HepG2 (cell line): ENCODE measurements around the gene GHRHR. TPM values are rescaled to one million over a fixed set of nuclear protein-coding genes. Genes with fewer than 3 reads are reported as not detected.

Experiments
- ATAC-seq: fragments of 200-7000 bp; cut with Tn5 transposase; 3 replicates; pipeline ENCODE4 v1.9.1; 2020; ENCODE audit warnings: mild to moderate bottlenecking, moderate library complexity
- BruUV-seq: library from RNA; stranded (reverse); fragments of 400-500 nt; replicated peaks from 2 replicates; lab custom pipeline; 2021; lab: Mats Ljungman, UMichigan
- CTCF ChIA-PET: fragments of 300-600 bp; formaldehyde crosslinking; extraction: SDS; loops from one replicate; lab custom pipeline; 2021; ENCODE audit warnings: low total read pairs, inconsistent platforms, low intra/inter-chr PET ratio; lab: Yijun Ruan, JAX
- POLR2A ChIA-PET: fragments of 350-600 bp; sonication (Branson Sonifier 250); formaldehyde crosslinking; loops from one replicate; lab custom pipeline; 2020; ENCODE audit warnings: antibody characterized with exemption, inconsistent platforms; lab: Yijun Ruan, JAX
- DNase-seq: peaks from one replicate; pipeline ENCODE4 v3.0.0-alpha.2; 2015; ENCODE audit warnings: low spot score
- FAIRE-seq: peaks from 3 replicates; lab custom pipeline; 2011; peaks lifted over from hg19 to GRCh38; lab: Jason Lieb, UNC
- H2AFZ ChIP-seq: one replicate; pipeline ENCODE4 v1.6.1; 2011; ENCODE audit warnings: low read length, inconsistent platforms
- H3K27ac ChIP-seq: fragments of 300-600 bp; 3 replicates; pipeline ENCODE4 v1.8.0; 2011; ENCODE audit warnings: mixed run types, mild to moderate bottlenecking, mixed read lengths, low read length, inconsistent platforms; ENCODE audit not compliant: insufficient read depth; ENCODE audit errors: extremely low read length
- H3K27me3 ChIP-seq, 2 experiments: fragments of 200-600 bp in 1 of 2; 2 replicates in 1 of 2; 3 replicates in 1 of 2; pipeline versions ENCODE4 v1.6.0 to v1.8.0; 2011; ENCODE audit warnings: low read length in 2 of 2, mild to moderate bottlenecking in 2 of 2, moderate library complexity in 2 of 2, inconsistent platforms in 1 of 2; ENCODE audit not compliant: insufficient read depth in 2 of 2, control insufficient read depth in 1 of 2
- H3K36me3 ChIP-seq, 2 experiments: fragments of 200-600 bp in 1 of 2; replicated peaks in 1 of 2; 2 replicates in 1 of 2; 3 replicates in 1 of 2; pipeline versions ENCODE4 v1.5.1 to v1.8.0; 2011; ENCODE audit warnings: low read length in 2 of 2, inconsistent platforms in 1 of 2; ENCODE audit not compliant: insufficient read depth in 2 of 2, control insufficient read depth in 1 of 2
- H3K4me1 ChIP-seq: 2 replicates; pipeline ENCODE4 v1.5.1; 2012; ENCODE audit warnings: low read length, inconsistent platforms; ENCODE audit not compliant: insufficient read depth
- H3K4me2 ChIP-seq: 2 replicates; pipeline ENCODE4 v1.6.0; 2011; ENCODE audit warnings: low read depth, low read length, inconsistent platforms
- H3K4me3 ChIP-seq, 3 experiments: fragments of 200-600 bp in 1 of 3; sonication (generic), shearing (Covaris generic) in 1 of 3; replicated peaks in 1 of 3; 2 replicates each; pipeline ENCODE4 v1.5.1; 2011 to 2016; ENCODE audit warnings: low read length in 3 of 3, inconsistent platforms in 2 of 3, low read depth in 2 of 3, mild to moderate bottlenecking in 2 of 3, control low read depth in 1 of 3, mixed read lengths in 1 of 3; ENCODE audit not compliant: insufficient read depth in 1 of 3
- H3K79me2 ChIP-seq: one replicate; pipeline ENCODE4 v1.6.1; 2011; ENCODE audit warnings: low read length, inconsistent platforms; ENCODE audit not compliant: insufficient read depth
- H3K9ac ChIP-seq: 2 replicates; pipeline ENCODE4 v1.6.0; 2011; ENCODE audit warnings: mild to moderate bottlenecking, low read depth, low read length, inconsistent platforms; ENCODE audit not compliant: insufficient read depth
- H3K9me3 ChIP-seq: 2 replicates; pipeline ENCODE4 v1.5.1; 2012; ENCODE audit warnings: mild to moderate bottlenecking, low read length
- H4K20me1 ChIP-seq: 2 replicates; pipeline ENCODE4 v1.6.0; 2011; ENCODE audit warnings: inconsistent platforms, mild to moderate bottlenecking, low read length, moderate library complexity; ENCODE audit not compliant: insufficient read depth
- DNMT3B ChIP-seq: conservative IDR thresholded peaks from 2 replicates; pipeline ENCODE4 v1.6.1; 2016; ENCODE audit warnings: missing biosample characterization, control low read depth
- ZNF800 ChIP-seq: sonication (generic); formaldehyde crosslinking; IDR thresholded peaks from 2 replicates; pipeline ENCODE4 v1.4.0; 2020; ENCODE audit warnings: missing genetic modification reagents
- WGBS: methylation state at CpG from one replicate; pipeline ENCODE4 v1.1.6; 2017; ENCODE audit warnings: low lambda C conversion rate; 5-methylcytosine and 5-hydroxymethylcytosine counted together
- in situ Hi-C: cut with HindIII; loops from 2 replicates; pipeline ENCODE4 v1.10.0; 2017; ENCODE audit warnings: low pct_unique_long_range_greater_than_20kb; ENCODE audit not compliant: extremely low pct_ligation_motif_present
- intact Hi-C: fragments of 100-400 bp; cut with micrococcal nuclease; formaldehyde crosslinking; loops from one replicate; pipeline ENCODE4 v1.10.0; 2022; ENCODE audit not compliant: unreplicated experiment
- polyA plus RNA-seq, 8 experiments: library from polyadenylated mRNA; depleted of rRNA in 3 of 8; stranded (reverse) in 7 of 8; unstranded in 1 of 8; fragments of >200 nt; fragmentation: Illumina TruSeq in 4 of 8; extraction: Trizol in 4 of 8; gene quantifications; 2 replicates each; pipeline versions ENCODE4 v1.2.1 to v1.2.3, GENCODE V29; 2011 to 2016; ENCODE audit warnings: low read depth in 4 of 8, missing spikeins in 1 of 8, mixed read lengths in 1 of 8; ENCODE audit not compliant: insufficient read depth in 1 of 8
- total RNA-seq, 5 experiments: library from RNA; depleted of rRNA; stranded (reverse); fragments of >200 nt; fragmentation: Illumina TruSeq; extraction: Trizol; gene quantifications; 2 replicates each; pipeline ENCODE4 v1.2.3, GENCODE V29; 2016; ENCODE audit warnings: low read depth in 1 of 5
- TF ChIP-seq, protein P1 (sequence below): fragments of 450-650 bp; IDR thresholded peaks from 2 replicates; pipeline ENCODE4 v1.6.1; 2016

GHRHR gene
- total and polyA plus RNA-seq, 2 of the 13 experiments (the other 11 are each of a cell fraction or from before 2014, with no cell fraction given): not detected

GRCh38 chr7:30992414-30992813 lies 28.7 kb downstream of the GHRHR start:
- no peaks in the 10 kb centered on the region for H3K79me2 ChIP-seq
- in situ Hi-C loops: loop anchor here (25.0 kb wide), 1 partner anchor 745 kb away; no protein-coding TSS in a partner anchor
- CTCF ChIA-PET: no interaction called here
- no peaks in the 10 kb centered on the region for H3K27me3 ChIP-seq
- no peak overlapping the region for H2AFZ ChIP-seq
- no peak for FAIRE-seq
- 41% methylated on average over 6 of the region's 18 CpGs for WGBS
- no peak overlapping the region for H3K4me3 ChIP-seq
- no peak for ATAC-seq
- peaks cover 15% of the 10 kb centered on the region for H3K4me1 ChIP-seq
- POLR2A ChIA-PET: no interaction called here
- H3K36me3 ChIP-seq: no peaks in the 10 kb centered on the region
- no peak for DNase-seq
- no peaks in the 10 kb centered on the region for H4K20me1 ChIP-seq
- no peaks in the 10 kb centered on the region for H3K9me3 ChIP-seq
- no peak overlapping the region for H3K9ac ChIP-seq
- no TSS peak for BruUV-seq
- intact Hi-C loops: no loop called here
- TF ChIP-seq, protein P1, sequence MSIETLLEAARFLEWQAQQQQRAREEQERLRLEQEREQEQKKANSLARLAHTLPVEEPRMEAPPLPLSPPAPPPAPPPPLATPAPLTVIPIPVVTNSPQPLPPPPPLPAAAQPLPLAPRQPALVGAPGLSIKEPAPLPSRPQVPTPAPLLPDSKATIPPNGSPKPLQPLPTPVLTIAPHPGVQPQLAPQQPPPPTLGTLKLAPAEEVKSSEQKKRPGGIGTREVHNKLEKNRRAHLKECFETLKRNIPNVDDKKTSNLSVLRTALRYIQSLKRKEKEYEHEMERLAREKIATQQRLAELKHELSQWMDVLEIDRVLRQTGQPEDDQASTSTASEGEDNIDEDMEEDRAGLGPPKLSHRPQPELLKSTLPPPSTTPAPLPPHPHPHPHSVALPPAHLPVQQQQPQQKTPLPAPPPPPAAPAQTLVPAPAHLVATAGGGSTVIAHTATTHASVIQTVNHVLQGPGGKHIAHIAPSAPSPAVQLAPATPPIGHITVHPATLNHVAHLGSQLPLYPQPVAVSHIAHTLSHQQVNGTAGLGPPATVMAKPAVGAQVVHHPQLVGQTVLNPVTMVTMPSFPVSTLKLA: peak; percentile 92
- no peak for TF ChIP-seq DNMT3B (CRISPR knock-in tag)
- no peak for TF ChIP-seq ZNF800 (CRISPR knock-in tag)
- H3K4me2 ChIP-seq: no peak overlapping the region
- no peak overlapping the region for H3K27ac ChIP-seq
